GM18873 (cell line): ENCODE measurements around the gene TEX2.

Source experiments
- ATAC-seq: cut with Tn5 transposase; IDR thresholded peaks from one replicate; pipeline ENCODE4 v1.9.1; 2021; ENCODE audit warnings: mild to moderate bottlenecking, moderate library complexity, moderate number of reproducible peaks; ENCODE audit not compliant: unreplicated experiment, low FRiP score

TEX2 gene

DNA sequence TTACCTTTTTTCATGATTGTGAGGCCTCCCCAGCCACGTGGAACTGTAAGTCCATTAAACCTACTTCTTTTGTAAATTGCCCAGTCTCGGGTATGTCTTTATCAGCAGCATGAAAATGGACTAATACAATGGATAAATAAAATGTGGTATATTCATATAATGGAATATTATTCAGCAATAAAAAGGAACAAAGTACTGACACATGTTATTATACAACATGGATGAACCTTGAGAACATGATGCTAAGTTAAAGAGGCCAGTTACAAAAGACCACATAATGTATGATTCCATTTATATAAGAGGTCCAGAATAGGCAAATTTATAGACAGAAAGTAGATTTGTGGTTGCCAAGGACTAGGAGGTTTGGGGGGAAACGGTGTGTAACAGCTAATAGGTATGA, 138.5 kb downstream of the TEX2 start:
- no peak for ATAC-seq

DNA sequence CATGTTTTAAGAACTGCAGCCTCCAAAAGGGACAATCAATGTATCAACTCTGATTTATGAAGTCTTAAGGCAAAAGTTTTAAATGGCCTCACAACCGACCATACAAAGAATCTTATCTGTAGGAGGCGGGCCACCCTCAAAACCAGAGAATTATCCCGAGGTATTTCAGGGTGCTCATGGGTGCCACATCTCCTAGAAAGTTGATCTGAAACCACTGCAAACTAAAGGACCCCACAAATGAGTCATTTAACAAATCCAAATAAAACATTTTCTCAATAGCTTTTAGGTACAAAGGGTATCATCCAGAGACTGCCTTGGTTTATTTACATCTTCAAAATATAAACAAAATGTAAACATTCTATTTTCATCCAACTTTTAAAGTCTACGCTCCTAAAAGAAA, 139.9 kb downstream of the TEX2 start:
- ATAC-seq: no peak

GRCh38 chr17:64120972-64121786, 141.9 kb downstream of the TEX2 start:
- peak; percentile 75 for ATAC-seq

GRCh38 chr17:64120159-64120810, 142.8 kb downstream of the TEX2 start:
- no peak for ATAC-seq

GRCh38 chr17:64117981-64118979, 144.8 kb downstream of the TEX2 start:
- ATAC-seq: no peak

DNA sequence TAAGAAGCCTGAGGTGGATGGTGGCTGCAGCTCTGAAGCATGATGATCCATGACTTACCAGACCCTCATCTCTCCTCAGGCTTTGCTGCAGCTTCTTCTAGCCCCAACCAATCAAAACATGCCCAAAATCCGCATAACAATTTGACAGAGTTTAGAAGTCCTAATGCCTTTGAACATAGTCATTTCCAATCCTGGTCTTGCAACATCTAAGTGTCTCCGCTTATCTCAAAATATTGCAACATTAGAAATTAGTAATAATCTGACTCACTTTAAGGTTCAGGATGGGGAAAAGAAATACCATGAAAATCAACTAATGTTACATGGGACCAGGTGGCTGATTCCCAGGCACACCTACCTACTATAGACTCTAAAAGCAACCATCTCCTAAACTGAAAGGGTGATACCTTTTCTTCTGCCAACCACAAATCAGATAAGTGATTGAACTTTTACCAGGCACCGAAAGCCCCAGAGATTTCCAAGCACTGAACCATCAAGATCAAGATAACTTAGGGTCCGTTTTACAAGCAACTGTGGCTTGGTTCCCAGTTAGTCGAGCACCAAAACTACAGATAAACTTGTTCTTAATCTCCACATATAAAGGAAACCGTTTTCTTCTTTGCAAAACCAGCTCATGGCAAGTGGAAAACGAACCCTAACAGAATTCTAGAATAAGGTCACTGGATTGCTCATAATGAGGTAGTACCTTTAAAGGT, 147.1 kb downstream of the TEX2 start:
- ATAC-seq: no peak

GRCh38 chr17:64115043-64115698, 147.9 kb downstream of the TEX2 start:
- ATAC-seq: no peak

- ATAC-seq: no peak
Measured at GRCh38 chr17:64113006-64113405, 150.1 kb downstream of the TEX2 start.

GRCh38 chr17:64111831-64112230, 151.2 kb downstream of the TEX2 start:
- ATAC-seq: no peak

DNA sequence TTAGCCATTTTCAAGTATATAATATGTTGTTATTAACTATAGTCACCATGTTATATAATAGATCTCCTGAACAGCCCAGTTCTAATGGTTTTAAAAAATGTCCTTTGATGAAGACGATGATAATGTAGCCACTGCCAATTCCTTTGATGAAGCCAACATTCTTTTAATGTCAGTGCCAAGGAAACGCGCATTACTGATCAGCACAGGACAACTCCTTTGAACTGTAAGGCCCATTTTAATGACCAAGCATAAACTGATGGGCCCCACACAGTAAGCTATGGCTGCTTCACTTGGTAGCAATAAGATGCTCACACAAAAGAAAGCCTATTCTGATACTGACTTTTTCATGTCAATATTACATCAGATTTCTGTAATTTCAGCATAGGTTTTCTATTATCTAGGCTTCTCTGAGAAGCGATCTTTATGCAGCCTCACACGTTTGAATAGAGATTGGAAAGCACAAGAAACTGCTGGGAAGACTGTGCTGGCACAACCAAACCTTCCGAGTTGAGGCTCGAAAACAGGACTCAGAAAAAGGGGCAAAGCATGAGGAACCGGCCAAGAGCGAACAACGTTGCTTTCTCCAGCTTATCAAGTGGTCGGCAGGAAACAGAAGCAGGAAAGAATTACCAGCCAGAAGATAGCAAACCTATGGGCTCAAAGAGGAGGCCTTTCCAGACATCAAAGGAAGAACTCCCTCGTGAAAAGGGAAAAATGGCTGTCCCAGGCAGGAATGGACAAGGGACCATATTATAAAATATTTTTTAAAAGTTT, 152.5 kb downstream of the TEX2 start:
- no peak for ATAC-seq

DNA sequence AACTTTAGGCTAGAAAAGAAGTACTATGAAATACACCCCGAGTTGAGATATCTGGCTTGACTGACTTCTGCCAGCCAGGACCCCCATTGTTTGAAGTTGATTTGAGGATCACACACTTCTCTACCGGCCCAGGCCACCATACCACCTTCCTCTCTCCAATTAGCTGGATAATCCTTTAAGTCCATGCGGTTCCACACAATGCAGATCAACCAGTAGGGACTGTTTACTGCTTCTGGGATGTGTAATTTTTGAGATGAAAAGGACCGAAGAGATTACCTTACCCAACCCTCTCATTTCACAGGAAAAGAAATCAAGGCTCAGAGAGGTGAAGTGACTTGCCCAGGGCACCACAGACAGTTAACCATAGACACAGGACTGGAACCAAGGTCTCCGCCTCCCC, 153.7 kb downstream of the TEX2 start:
- ATAC-seq: no peak

GRCh38 chr17:64107500-64108236, 155.4 kb downstream of the TEX2 start:
- no peak for ATAC-seq

- ATAC-seq: no peak
Measured at GRCh38 chr17:64106918-64107317, 156.1 kb downstream of the TEX2 start.

- ATAC-seq: no peak
Measured at GRCh38 chr17:64103391-64104364, 159.4 kb downstream of the TEX2 start.

DNA sequence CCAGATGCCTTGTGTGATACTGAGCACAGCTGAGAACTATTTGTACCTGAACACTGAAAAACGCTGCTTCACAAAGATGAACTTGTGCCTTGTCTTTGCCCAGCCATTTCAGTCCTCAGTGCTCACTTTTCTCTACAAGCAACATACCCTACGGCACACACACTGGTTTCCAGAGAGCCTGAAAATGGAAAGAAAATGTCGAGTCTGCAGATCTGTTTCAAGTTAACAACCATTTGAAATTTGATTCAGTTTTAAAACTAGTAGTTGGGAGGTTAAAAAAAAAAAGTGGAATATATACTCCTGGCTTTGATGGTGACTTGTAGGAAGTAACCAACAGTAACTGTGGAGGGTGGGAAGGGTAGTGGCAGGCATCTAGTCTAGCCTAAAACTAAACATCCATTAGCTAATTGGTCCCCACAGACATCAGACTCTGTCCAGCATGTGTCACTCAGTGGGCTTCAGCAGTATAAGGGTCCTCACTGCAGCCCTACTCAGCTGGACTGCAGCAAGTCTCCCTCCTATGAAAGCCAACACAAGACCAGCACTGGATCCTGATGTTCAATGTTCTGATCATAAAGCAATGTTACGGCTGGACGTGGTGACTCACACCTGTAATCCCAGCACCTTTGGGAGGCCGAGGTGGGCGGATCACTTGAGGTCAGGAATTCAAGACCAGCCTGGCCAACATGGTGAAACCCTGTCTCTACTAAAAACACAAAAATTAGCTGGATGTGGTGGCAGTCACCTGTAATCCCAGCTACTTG, 160.3 kb downstream of the TEX2 start:
- ATAC-seq: no peak

DNA sequence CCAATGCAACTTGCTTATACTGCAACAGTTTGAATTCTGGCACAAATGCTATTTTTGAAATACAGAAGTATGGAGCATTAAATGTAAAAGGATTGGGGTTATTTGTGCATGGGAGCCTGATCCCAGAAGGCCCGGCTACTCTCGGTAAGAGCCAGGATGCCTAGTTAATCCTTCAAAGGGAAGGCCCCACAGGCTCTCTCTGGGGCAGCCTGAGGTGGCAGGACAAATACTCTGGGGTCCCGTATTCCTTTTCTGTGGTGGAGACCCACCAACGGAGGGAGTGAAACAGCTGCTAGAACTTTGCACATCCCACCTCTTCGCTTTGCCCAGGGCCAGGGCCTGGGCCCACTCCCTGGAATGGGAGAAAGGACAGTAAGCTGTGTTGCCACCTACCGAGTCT, 163.5 kb downstream of the TEX2 start:
- no peak for ATAC-seq
